Neural cell (in vitro differentiated cells): ENCODE measurements around the gene AGPAT4.

Source experiments
- CTCF ChIP-seq: fragments of 450-650 bp; IDR thresholded peaks from 2 replicates; pipeline ENCODE4 v1.5.1; 2014; ENCODE audit warnings: antibody characterized with exemption, mild to moderate bottlenecking, moderate library complexity; ENCODE audit not compliant: poor library complexity, severe bottlenecking
- EP300 ChIP-seq: fragments of 450-650 bp; conservative IDR thresholded peaks from 2 replicates; pipeline ENCODE4 v1.6.1; 2014; ENCODE audit warnings: antibody characterized with exemption, mild to moderate bottlenecking, moderate library complexity; ENCODE audit not compliant: poor library complexity, severe bottlenecking
- EZH2 ChIP-seq: fragments of 200-600, 300-800 bp; shearing (Covaris generic), sonication (generic); IDR thresholded peaks from 2 replicates; pipeline ENCODE4 v1.6.1; 2014; ENCODE audit warnings: antibody characterized with exemption, low read length, borderline replicate concordance, mild to moderate bottlenecking; ENCODE audit not compliant: insufficient read depth, poor library complexity, severe bottlenecking
- POLR2AphosphoS5 ChIP-seq: IDR thresholded peaks from 2 replicates; pipeline ENCODE4 v1.6.1; 2012
- RAD21 ChIP-seq: fragments of 450-650 bp; conservative IDR thresholded peaks from 2 replicates; pipeline ENCODE4 v1.6.1; 2014; ENCODE audit warnings: antibody characterized with exemption, mild to moderate bottlenecking, moderate library complexity
- REST ChIP-seq: IDR thresholded peaks from 2 replicates; pipeline ENCODE4 v1.6.1; 2012; ENCODE audit warnings: borderline replicate concordance
- TAF1 ChIP-seq: IDR thresholded peaks from 2 replicates; pipeline ENCODE4 v1.6.1; 2012; ENCODE audit warnings: low read depth

- TF ChIP-seq CTCF (no peak), TAF1 (no peak), EP300 (no peak), POLR2AphosphoS5 (no peak), EZH2 (no peak), REST (no peak), RAD21 (no peak)
Observed at GRCh38 chr6:161265975-161266374, 7.9 kb downstream of the AGPAT4 start.
